HG03025 (cell line): ENCODE measurements around the gene PSMB9.

Experiments used
- ATAC-seq: cut with Tn5 transposase; IDR thresholded peaks from one replicate; pipeline ENCODE4 v1.9.1; 2021; ENCODE audit warnings: mild to moderate bottlenecking, moderate library complexity; ENCODE audit not compliant: unreplicated experiment, low FRiP score

PSMB9 gene

DNA sequence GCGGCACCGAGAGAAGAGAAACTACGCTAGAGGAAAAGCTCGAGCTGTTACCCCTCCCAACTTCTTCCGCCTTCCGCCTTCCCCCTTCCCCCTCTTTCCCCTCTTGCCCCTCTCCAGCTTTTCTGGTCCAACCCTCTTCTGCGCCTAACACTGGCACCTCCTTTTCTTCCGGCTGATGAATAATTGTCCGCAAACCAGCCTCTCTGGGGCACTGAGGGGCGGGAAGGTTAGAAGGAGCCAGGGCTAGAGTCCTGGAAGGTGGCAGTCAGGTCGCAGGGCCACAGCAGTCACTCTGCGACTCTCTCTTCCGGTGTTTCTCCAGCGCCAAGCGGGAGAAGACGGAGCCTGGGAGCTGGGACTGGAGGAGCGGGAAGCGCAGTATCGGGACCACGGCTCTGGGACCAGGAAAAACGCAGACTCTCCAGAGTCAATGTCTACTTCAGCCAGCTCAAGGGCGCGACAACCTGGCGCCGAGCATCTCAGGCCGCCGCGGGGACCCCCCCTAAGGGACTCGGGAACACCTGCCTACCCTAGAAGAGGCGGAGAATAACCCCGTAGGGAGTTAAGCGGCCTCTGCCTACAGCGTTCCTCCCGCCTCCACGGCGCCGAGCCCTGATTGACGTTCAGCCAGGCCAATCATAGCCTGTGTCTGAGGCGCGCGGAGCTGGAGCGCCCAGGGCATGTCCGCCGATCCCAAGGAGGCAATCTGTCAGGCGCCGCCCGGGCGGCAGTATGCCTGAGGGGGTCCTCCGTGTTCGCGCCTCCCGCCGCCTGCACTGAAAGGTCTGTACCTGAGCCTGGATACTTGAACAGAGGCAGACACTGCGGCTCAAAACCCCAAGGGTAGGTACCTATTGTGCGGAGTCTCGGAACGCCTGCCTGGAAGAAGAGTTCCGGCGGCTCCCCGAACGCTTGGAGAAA, 40.4 kb downstream of the PSMB9 start:
- peak; percentile 94 for ATAC-seq

DNA sequence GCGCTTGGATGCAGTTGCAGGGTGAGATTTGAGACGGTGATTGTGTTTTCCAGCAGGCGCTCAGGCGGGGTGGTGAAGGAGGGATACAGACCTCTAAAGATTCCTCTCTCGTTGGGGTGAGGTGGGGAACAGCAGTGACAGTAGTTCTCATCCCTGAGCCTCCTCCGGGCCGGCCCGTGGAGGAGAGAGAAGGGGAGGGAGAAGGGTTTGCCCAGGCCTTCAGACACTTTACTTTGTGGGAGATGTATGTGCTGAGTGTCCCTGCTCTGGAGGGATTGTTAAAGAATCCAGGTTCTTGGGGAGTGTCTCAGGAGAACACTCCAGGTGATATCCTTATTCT, 41.0 kb downstream of the PSMB9 start:
- ATAC-seq: peak; percentile 18

GRCh38 chr6:32903952-32904351, 50.0 kb downstream of the PSMB9 start:
- no peak for ATAC-seq

DNA sequence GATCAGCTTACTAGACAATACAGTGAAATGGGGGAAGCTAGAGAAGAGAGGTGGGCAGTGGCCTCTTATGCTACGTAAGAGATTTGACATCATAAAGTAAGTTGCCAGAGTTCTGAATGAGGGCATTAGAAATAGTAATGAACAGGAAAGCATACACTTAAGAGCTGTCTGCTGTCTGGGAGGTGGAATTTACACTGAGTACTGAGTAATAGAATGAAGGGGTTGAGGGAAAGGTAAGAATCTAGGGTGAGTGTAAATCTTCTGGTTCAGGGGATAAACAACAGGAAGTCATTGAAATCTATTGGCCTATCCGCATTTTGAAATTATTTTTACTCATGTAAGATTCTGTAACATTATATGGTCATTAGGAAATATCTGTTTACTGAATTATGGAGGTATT, 51.1 kb downstream of the PSMB9 start:
- no peak for ATAC-seq

GRCh38 chr6:32906539-32906938, 52.5 kb downstream of the PSMB9 start:
- no peak for ATAC-seq

- ATAC-seq: no peak
Measured at GRCh38 chr6:32908897-32909296, 54.9 kb downstream of the PSMB9 start.
